Heart right ventricle (tissue), 16 donors: ENCODE data around the gene ADGRG2. TPM values are rescaled to one million over a fixed set of nuclear protein-coding genes. Genes with fewer than 3 reads are reported as not detected.
"Not testable (repeated sequence)": the region's sequence is repeated elsewhere in the genome, so short reads cannot be mapped to it uniquely, and the experiment has no call there.

Source experiments
- ATAC-seq, 8 donors: fragments of 200-7000 bp; cut with Tn5 transposase; one replicate each; pipeline ENCODE4 v1.9.1; 2020; ENCODE audit warnings: mild to moderate bottlenecking in 8 of 8, moderate library complexity in 8 of 8, moderate number of reproducible peaks in 1 of 8
- DNase-seq, 2 donors: peaks; one replicate each; pipeline ENCODE4 v3.0.0-alpha.2; 2020
- H3K27ac ChIP-seq, 10 donors: fragments of 200-600 bp; sonication (generic) in 2 of 10; one replicate each; pipeline versions ENCODE4 v1.5.0 to v1.8.0; 2020 to 2022; ENCODE audit warnings: mild to moderate bottlenecking in 3 of 10
- H3K27me3 ChIP-seq, 7 donors: fragments of 200-600 bp; one replicate each; pipeline ENCODE4 v1.8.0; 2021 to 2022; ENCODE audit warnings: mild to moderate bottlenecking in 2 of 7
- H3K36me3 ChIP-seq, 9 donors: fragments of 200-600 bp; sonication (generic) in 1 of 9; one replicate each; pipeline versions ENCODE4 v1.5.0 to v1.8.0; 2020 to 2022; ENCODE audit warnings: mild to moderate bottlenecking in 2 of 9
- H3K4me1 ChIP-seq, 9 donors: fragments of 200-600 bp; sonication (generic) in 1 of 9; one replicate each; pipeline versions ENCODE4 v1.5.0 to v1.8.0; 2020 to 2022; ENCODE audit warnings: mild to moderate bottlenecking in 4 of 9
- H3K4me3 ChIP-seq, 10 donors: fragments of 200-600 bp; sonication (generic) in 2 of 10; one replicate each; pipeline versions ENCODE4 v1.5.0 to v1.8.0; 2020 to 2022; ENCODE audit warnings: mild to moderate bottlenecking in 7 of 10, moderate library complexity in 2 of 10
- H3K9me3 ChIP-seq, 11 donors: fragments of 200-600 bp in 10 of 11; sonication (generic) in 2 of 11; one replicate each; pipeline versions ENCODE4 v1.5.0 to v1.8.0; 2013 to 2022; ENCODE audit warnings: mild to moderate bottlenecking in 2 of 11, control low read depth in 1 of 11, moderate library complexity in 1 of 11
- WGBS, 2 donors: extraction: QIAGEN DNeasy Blood & Tissue Kit; methylation state at CpG; one replicate each; pipeline ENCODE4 v1.1.7; 2013; ENCODE audit warnings: inconsistent platforms in 1 of 2; 5-methylcytosine and 5-hydroxymethylcytosine counted together
- intact Hi-C, 10 donors: fragments of 100-400 bp; cut with DNase I; formaldehyde crosslinking; loops; one replicate each; pipeline versions ENCODE4 v1.11.1 to v1.14.2; 2022
- polyA plus RNA-seq, 2 donors: library from polyadenylated mRNA; stranded (reverse); fragments of 200-250 nt; gene quantifications; one replicate each; pipeline ENCODE4 v1.2.3, GENCODE V29; 2013
- total RNA-seq, 10 donors: library from RNA; stranded (reverse); fragmentation: NEBNext Ultra II Directional in 3 of 10; extraction: Animal tissue kit (Norgen Biotek cat#: 25700) in 3 of 10; gene quantifications; one replicate each; pipeline versions ENCODE4 v1.2.1 to v1.2.4, GENCODE V29; 2021 to 2023
- TF ChIP-seq, protein P1 (sequence below), 9 donors: fragments of 200-600 bp; sonication (generic) in 2 of 9; IDR thresholded peaks; one replicate each; pipeline versions ENCODE4 v1.5.0 to v1.8.0; 2021 to 2022; ENCODE audit warnings: antibody characterized with exemption in 9 of 9, mild to moderate bottlenecking in 5 of 9, moderate library complexity in 1 of 9
- donor health status: Arrhythmogenic right ventricular cardiomyopathy.
- donor health status: ischemic (EF 13 %, LVEDD 7.1; RV severe dilation, severe dysfunction).
- donor health status: healthy with polysubstance abuse.
- donor health status: DM: no; HTN: yes; CAD: no.
- donor health status: DM: no; HTN: no; CAD: no.
- donor health status: ischemic (EF 25% LVEDD 6.9; RV normal size, moderate dysfunction).
- donor health status: ischemic (EF 25% LVEDD 5.7; RV mildly dilated, moderate dysfunction).
- donor health status: healthy.
- donor health status: DM: yes; HTN: yes; CAD: no.
- donor health status: Ischemic cardiomyopathy.
- donor health status: ischemic (EF 35%, LVEDD 5.7; RV mildly dilated, moderate dysfunction).
- donor health status: nonischemic (EF 11% LVEDD 7.7; RV severe dilation, severe dysfunction).
- donor health status: DM: yes; HTN: yes; CAD: no.
- donor health status: PGD.
- donor health status: ischemic (EF 29% LVEDD 5.4; RV normal size, mild dysfunction).
- donor health status: nonischemic (EF 23%, LVEDD 6.1; RV moderate dilation, normal function).

Gene ADGRG2
- total and polyA plus RNA-seq, 12 donors = 0.11 to 0.62 (median 0.27) TPM

DNA sequence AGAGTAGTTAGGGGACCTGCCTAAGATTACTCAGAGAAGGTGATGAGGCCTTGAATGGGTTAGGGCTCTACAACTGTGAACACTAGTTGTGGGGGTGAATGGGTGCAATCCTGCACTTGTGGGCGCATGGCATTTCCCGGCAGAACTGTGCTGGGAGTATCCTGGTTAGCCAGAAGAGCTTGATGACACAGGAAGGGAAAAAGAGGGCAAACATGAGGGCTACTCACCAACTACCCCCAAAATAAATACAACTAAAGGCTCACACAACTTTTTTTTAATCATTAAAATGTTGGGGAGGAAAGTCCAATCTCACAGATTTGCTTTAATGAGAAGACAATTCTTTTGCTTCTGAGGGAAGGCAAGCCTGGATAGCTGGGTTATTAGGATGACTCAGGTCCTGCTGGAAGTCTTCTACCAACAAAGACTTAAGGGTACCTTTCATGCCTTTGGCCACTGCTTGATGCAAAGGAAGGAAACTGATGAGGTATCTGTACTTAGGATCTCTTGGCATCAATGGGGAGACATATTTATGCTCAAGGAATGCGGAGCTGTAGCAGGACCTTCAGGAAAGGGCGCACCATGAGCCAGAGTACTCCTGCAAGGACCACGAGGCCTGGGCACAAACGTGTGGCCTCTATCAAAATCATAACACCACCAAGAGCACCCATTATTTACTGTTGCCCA, 141.0 kb downstream of the ADGRG2 start:
- no peak for ATAC-seq
- TF ChIP-seq, protein P1, sequence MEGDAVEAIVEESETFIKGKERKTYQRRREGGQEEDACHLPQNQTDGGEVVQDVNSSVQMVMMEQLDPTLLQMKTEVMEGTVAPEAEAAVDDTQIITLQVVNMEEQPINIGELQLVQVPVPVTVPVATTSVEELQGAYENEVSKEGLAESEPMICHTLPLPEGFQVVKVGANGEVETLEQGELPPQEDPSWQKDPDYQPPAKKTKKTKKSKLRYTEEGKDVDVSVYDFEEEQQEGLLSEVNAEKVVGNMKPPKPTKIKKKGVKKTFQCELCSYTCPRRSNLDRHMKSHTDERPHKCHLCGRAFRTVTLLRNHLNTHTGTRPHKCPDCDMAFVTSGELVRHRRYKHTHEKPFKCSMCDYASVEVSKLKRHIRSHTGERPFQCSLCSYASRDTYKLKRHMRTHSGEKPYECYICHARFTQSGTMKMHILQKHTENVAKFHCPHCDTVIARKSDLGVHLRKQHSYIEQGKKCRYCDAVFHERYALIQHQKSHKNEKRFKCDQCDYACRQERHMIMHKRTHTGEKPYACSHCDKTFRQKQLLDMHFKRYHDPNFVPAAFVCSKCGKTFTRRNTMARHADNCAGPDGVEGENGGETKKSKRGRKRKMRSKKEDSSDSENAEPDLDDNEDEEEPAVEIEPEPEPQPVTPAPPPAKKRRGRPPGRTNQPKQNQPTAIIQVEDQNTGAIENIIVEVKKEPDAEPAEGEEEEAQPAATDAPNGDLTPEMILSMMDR (IDR thresholded peaks at IDR 0.05) = no peak
- H3K27ac ChIP-seq = peak overlapping the region in 2 of 10 donors; percentile 22 to 50
- no peaks in the 10 kb centered on the region for H3K36me3 ChIP-seq
- H3K4me3 ChIP-seq = no peak overlapping the region
- DNase-seq = no peak
- 62 to 73% methylated on average over 6 of the region's 6 CpGs for WGBS, 2 donors
- intact Hi-C loops = loop anchor here in 1 of 10 donors (5.0 kb wide), 1 partner anchor 94 kb away; no protein-coding TSS in a partner anchor
- no peaks in the 10 kb centered on the region for H3K9me3 ChIP-seq
- peaks cover 0 to 27% (median 0%) of the 10 kb centered on the region in 7 donors for H3K27me3 ChIP-seq
- H3K4me1 ChIP-seq = peaks cover 0 to 22% (median 4%) of the 10 kb centered on the region in 9 donors

DNA sequence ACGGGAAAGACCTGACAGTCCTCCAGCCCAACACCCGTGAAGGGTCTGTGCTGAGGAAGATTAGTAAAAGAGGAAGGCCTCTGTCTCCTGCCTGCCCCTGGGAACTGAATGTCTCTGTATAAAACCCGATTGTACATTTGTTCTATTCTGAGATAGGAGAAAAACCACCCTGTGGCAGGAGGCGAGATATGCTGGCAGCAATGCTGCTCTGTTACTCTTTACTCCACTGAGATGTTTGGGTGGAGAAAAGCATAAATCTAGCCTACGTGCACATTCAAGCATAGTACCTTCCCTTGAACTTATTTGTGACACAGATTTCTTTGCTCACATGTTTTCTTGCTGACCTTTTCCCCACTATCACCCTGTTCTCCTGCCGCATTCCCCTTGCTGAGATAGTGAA, 142.0 kb downstream of the ADGRG2 start:
- intact Hi-C loops = loop anchor here in 1 of 10 donors (5.0 kb wide), 1 partner anchor 93 kb away; no protein-coding TSS in a partner anchor
- peaks cover 0 to 15% (median 1%) of the 10 kb centered on the region in 9 donors for H3K4me1 ChIP-seq
- not testable (repeated sequence) for H3K9me3 ChIP-seq, H3K36me3 ChIP-seq, ATAC-seq, H3K4me3 ChIP-seq, DNase-seq
- H3K27me3 ChIP-seq = peaks cover 0 to 21% (median 0%) of the 10 kb centered on the region in 7 donors
- H3K27ac ChIP-seq = peak overlapping the region in 8 of 10 donors; percentile 22 to 65 (median 42)
- 20 to 42% methylated on average over 6 of the region's 6 CpGs for WGBS, 2 donors

DNA sequence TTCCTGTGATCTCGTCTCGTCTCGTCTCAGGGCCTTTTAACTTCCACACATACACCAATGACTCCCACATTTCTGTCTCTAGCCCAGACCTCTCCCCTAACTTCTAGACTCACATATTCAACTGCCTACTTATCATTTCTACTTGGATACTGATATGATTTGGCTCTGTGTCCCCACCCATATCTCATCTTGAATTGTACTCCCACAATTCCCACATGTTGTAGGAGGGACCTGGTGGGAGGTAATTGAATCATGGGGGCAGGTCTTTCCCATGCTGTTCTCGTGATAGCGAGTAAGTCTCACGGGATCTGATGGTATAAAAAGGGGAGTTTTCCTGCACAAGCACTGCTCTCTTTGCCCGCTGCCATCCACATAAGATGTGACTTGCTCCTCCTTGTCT, 147.3 kb downstream of the ADGRG2 start:
- intact Hi-C loops = no loop called here
- no peaks in the 10 kb centered on the region for H3K9me3 ChIP-seq
- H3K27ac ChIP-seq = no peak overlapping the region
- H3K4me3 ChIP-seq = no peak overlapping the region
- WGBS, 2 donors = 92 to 93% methylated on average over 7 of the region's 7 CpGs
- TF ChIP-seq, protein P1 (IDR thresholded peaks at IDR 0.05) = no peak
- no peak for DNase-seq
- no peak for ATAC-seq
- no peaks in the 10 kb centered on the region for H3K36me3 ChIP-seq
- H3K27me3 ChIP-seq = no peaks in the 10 kb centered on the region
- peaks cover 0 to 10% (median 0%) of the 10 kb centered on the region in 9 donors for H3K4me1 ChIP-seq

DNA sequence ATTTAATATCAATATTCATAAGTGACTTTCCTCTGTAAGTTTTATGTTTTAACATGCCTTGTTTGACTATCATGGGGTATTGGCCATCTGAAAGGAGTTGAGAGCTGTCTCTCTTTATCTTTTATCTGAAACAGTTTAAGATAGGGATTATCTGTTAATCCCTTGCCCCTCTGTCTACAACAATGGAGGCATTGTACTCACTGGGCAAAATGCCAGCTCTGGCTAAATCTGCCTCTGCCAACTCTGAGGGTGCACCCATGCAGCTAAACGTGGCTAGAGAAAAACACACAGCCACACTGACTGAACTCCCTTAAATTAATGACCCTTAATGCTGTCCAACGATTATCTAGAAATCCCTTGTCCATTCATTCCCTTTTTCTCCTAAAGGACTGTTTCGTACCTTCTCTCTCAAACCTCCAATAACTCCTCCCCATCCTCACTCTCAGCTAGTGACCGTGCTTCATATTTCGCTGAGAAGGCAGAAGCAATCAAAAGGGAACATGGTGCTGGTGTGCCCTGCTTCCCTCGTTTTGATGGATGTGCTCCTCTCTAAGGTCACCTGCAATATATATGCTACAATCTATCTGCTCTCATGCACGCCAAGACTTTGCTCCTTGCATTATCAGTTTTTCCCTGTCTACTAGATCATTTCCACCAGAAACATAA, 148.6 kb downstream of the ADGRG2 start:
- intact Hi-C loops = no loop called here
- no peaks in the 10 kb centered on the region for H3K9me3 ChIP-seq
- no peak overlapping the region for H3K27ac ChIP-seq
- H3K4me3 ChIP-seq = no peak overlapping the region
- H3K4me1 ChIP-seq = peaks cover 0 to 10% (median 0%) of the 10 kb centered on the region in 9 donors
- DNase-seq (no peak), ATAC-seq (no peak)
- WGBS, 2 donors = 53 to 64% methylated on average over 7 of the region's 7 CpGs
- no peaks in the 10 kb centered on the region for H3K36me3 ChIP-seq
- TF ChIP-seq, protein P1 (IDR thresholded peaks at IDR 0.05) = no peak
- H3K27me3 ChIP-seq = no peaks in the 10 kb centered on the region
